H9 (cell line): ENCODE measurements around the gene PYROXD2. TPM values are rescaled to one million over a fixed set of nuclear protein-coding genes. Genes with fewer than 3 reads are reported as not detected.

Experiments used
- DNase-seq: peaks from one replicate; pipeline ENCODE4 v3.0.0-alpha.2; 2017
- H2AFZ ChIP-seq: one replicate; pipeline ENCODE4 v1.6.1; 2013; ENCODE audit warnings: mild to moderate bottlenecking, low read length, control low read depth, moderate library complexity
- H2AK5ac ChIP-seq: 2 replicates; pipeline ENCODE4 v1.6.1; 2013; ENCODE audit warnings: low read length, control low read depth, mixed read lengths; ENCODE audit not compliant: insufficient read length
- H2BK120ac ChIP-seq: one replicate; pipeline ENCODE4 v1.6.1; 2013; ENCODE audit warnings: low read depth, mild to moderate bottlenecking, low read length, control low read depth, inconsistent platforms; ENCODE audit not compliant: poor library complexity, severe bottlenecking
- H2BK12ac ChIP-seq: 2 replicates; pipeline ENCODE4 v1.6.1; 2013; ENCODE audit warnings: low read length, control low read depth, mixed read lengths, low read depth; ENCODE audit not compliant: insufficient read length
- H2BK15ac ChIP-seq: 2 replicates; pipeline ENCODE4 v1.6.1; 2013; ENCODE audit warnings: low read depth, low read length, control low read depth
- H2BK20ac ChIP-seq: one replicate; pipeline ENCODE4 v1.6.1; 2013; ENCODE audit warnings: low read depth, mild to moderate bottlenecking, low read length, control low read depth, inconsistent platforms; ENCODE audit not compliant: poor library complexity, severe bottlenecking
- H2BK5ac ChIP-seq: 2 replicates; pipeline ENCODE4 v1.6.1; 2013; ENCODE audit warnings: low read length, control low read depth, mixed read lengths; ENCODE audit not compliant: insufficient read length
- H3K14ac ChIP-seq: 2 replicates; pipeline ENCODE4 v1.6.1; 2013; ENCODE audit warnings: low read length, control low read depth; ENCODE audit not compliant: insufficient read depth
- H3K18ac ChIP-seq: 2 replicates; pipeline ENCODE4 v1.6.1; 2013; ENCODE audit warnings: low read depth, mild to moderate bottlenecking, mixed read lengths, low read length, control low read depth; ENCODE audit not compliant: insufficient read length
- H3K23ac ChIP-seq: 2 replicates; pipeline ENCODE4 v1.6.1; 2013; ENCODE audit warnings: low read length, control low read depth, mixed read lengths, low read depth; ENCODE audit not compliant: insufficient read length
- H3K23me2 ChIP-seq: 2 replicates; pipeline ENCODE4 v1.6.1; 2013; ENCODE audit warnings: low read depth, mild to moderate bottlenecking, mixed read lengths, low read length, control low read depth; ENCODE audit not compliant: insufficient read length, poor library complexity, severe bottlenecking
- H3K27ac ChIP-seq: 2 replicates; pipeline ENCODE4 v1.5.1; 2013; ENCODE audit warnings: low read length, control low read depth, mixed read lengths, low read depth; ENCODE audit not compliant: insufficient read length
- H3K27me3 ChIP-seq: 2 replicates; pipeline ENCODE4 v1.6.1; 2013; ENCODE audit warnings: low read length, control low read depth, inconsistent platforms; ENCODE audit not compliant: insufficient read depth
- H3K4ac ChIP-seq: 2 replicates; pipeline ENCODE4 v1.6.1; 2013; ENCODE audit warnings: low read depth, mild to moderate bottlenecking, control low read depth, inconsistent platforms, low read length, moderate library complexity
- H3K4me1 ChIP-seq: 2 replicates; pipeline ENCODE4 v1.6.1; 2013; ENCODE audit warnings: low read length, control low read depth, inconsistent platforms; ENCODE audit not compliant: insufficient read depth
- H3K4me2 ChIP-seq: 2 replicates; pipeline ENCODE4 v1.6.1; 2013; ENCODE audit warnings: low read length, control low read depth, mixed read lengths; ENCODE audit not compliant: insufficient read length, insufficient read depth
- H3K56ac ChIP-seq: 2 replicates; pipeline ENCODE4 v1.6.1; 2013; ENCODE audit warnings: low read depth, mild to moderate bottlenecking, mixed read lengths, low read length, control low read depth; ENCODE audit not compliant: insufficient read length
- H3K79me1 ChIP-seq: 2 replicates; pipeline ENCODE4 v1.6.1; 2013; ENCODE audit warnings: low read depth, mild to moderate bottlenecking, moderate library complexity, low read length, control low read depth, inconsistent platforms; ENCODE audit not compliant: insufficient read depth, poor library complexity, severe bottlenecking
- H3K79me2 ChIP-seq: 2 replicates; pipeline ENCODE4 v1.6.1; 2013; ENCODE audit warnings: low read length, control low read depth, inconsistent platforms; ENCODE audit not compliant: insufficient read depth
- H3K9ac ChIP-seq: 2 replicates; pipeline ENCODE4 v1.6.1; 2013; ENCODE audit warnings: low read length, control low read depth, mixed read lengths; ENCODE audit not compliant: insufficient read length; ENCODE audit errors: extremely low read depth
- H3K9me3 ChIP-seq: one replicate; pipeline ENCODE4 v1.6.1; 2013; ENCODE audit warnings: low read depth, low read length, inconsistent platforms; ENCODE audit not compliant: control insufficient read depth
- H3T11ph ChIP-seq: one replicate; pipeline ENCODE4 v1.6.1; 2013; ENCODE audit warnings: mild to moderate bottlenecking, low read length, control low read depth, inconsistent platforms
- H4K20me1 ChIP-seq: one replicate; pipeline ENCODE4 v1.6.1; 2013; ENCODE audit not compliant: control insufficient read depth, insufficient read length, insufficient read depth
- H4K5ac ChIP-seq: 2 replicates; pipeline ENCODE4 v1.6.1; 2013; ENCODE audit warnings: low read depth, mild to moderate bottlenecking, mixed read lengths, low read length, control low read depth; ENCODE audit not compliant: insufficient read length
- H4K8ac ChIP-seq: replicated peaks from 2 replicates; pipeline ENCODE4 v1.6.1; 2013; ENCODE audit warnings: low read length, control low read depth, mixed read lengths, low read depth; ENCODE audit not compliant: insufficient read length
- H4K91ac ChIP-seq: 2 replicates; pipeline ENCODE4 v1.6.1; 2013; ENCODE audit warnings: low read depth, mild to moderate bottlenecking, moderate library complexity, mixed read lengths, low read length, control low read depth; ENCODE audit not compliant: insufficient read length
- H3K27ac Mint-ChIP-seq, 3 experiments: 2 replicates in 2 of 3; 3 replicates in 1 of 3; pipeline ENCODE4 v1.8.0; 2020 to 2021; ENCODE audit warnings: mixed read lengths in 3 of 3, mild to moderate bottlenecking in 1 of 3, moderate library complexity in 1 of 3
- H3K27me3 Mint-ChIP-seq: 2 replicates; pipeline ENCODE4 v1.8.0; 2021; ENCODE audit warnings: low read depth, mild to moderate bottlenecking, moderate library complexity, mixed read lengths
- H3K36me3 Mint-ChIP-seq, 3 experiments: 2 replicates in 2 of 3; 3 replicates in 1 of 3; pipeline ENCODE4 v1.8.0; 2020 to 2021; ENCODE audit warnings: low read depth in 3 of 3, mixed read lengths in 3 of 3; ENCODE audit not compliant: insufficient read depth in 1 of 3
- H3K4me1 Mint-ChIP-seq, 2 experiments: 2 replicates each; pipeline ENCODE4 v1.8.0; 2020; ENCODE audit warnings: mixed read lengths in 2 of 2
- H3K4me3 Mint-ChIP-seq, 2 experiments: 2 replicates in 1 of 2; 3 replicates in 1 of 2; pipeline ENCODE4 v1.8.0; 2020 to 2021; ENCODE audit warnings: mild to moderate bottlenecking in 2 of 2, mixed read lengths in 2 of 2, moderate library complexity in 1 of 2
- H3K9me3 Mint-ChIP-seq, 2 experiments: 2 replicates in 1 of 2; 3 replicates in 1 of 2; pipeline ENCODE4 v1.8.0; 2020; ENCODE audit warnings: mild to moderate bottlenecking in 2 of 2, mixed read lengths in 2 of 2, moderate library complexity in 1 of 2
- WGBS: extraction: QIAGEN DNeasy Blood & Tissue Kit; methylation state at CpG from one replicate; pipeline ENCODE4 v1.1.7; 2013; ENCODE audit warnings: missing lambda C conversion rate, low lambda C conversion rate, mixed read lengths; ENCODE audit not compliant: insufficient read length; ENCODE audit errors: extremely low coverage; 5-methylcytosine and 5-hydroxymethylcytosine counted together
- total RNA-seq: library from RNA; stranded (reverse); gene quantifications from 2 replicates; pipeline ENCODE4 v1.2.1, GENCODE V29; 2021
- TF ChIP-seq, protein P1 (sequence below): fragments of 200-600 bp; sonication (generic); conservative IDR thresholded peaks from 3 replicates; pipeline ENCODE4 v1.8.0; 2021; ENCODE audit warnings: antibody characterized with exemption, mild to moderate bottlenecking

Gene PYROXD2
- total RNA-seq, 1 experiment from 2014 or later = 5.3 TPM

DNA sequence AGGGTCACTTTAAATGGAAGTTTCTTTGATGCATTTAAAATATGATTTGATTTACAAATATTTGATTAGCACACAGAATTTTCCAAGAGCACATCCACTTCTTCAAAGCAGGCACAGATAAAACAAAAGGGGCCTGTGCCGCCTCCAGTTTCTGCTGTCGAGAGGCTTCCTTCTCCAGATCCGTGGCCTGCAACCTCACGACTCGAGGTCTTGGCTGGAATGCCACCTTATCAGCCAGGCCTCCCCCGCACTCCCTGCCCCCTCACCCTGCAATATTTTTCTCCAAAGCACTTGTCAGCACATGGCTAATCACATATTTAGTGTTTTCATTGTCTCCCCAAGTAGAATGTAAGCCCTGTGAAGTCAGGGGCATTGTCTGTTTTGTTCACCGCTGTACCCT lies 12.5 kb downstream of the PYROXD2 start:
- Histone ChIP-seq H3K56ac (no peak overlapping the region), H2BK5ac (no peak overlapping the region), H4K5ac (no peak overlapping the region), H2BK20ac (no peak overlapping the region), H3K4me1 (no peaks in the 10 kb centered on the region; the same call in 1 of the 2 replicates), H3T11ph (no peak overlapping the region), H4K8ac (no peak overlapping the region), H4K20me1 (no peaks in the 10 kb centered on the region), H3K9ac (no peak overlapping the region), H3K23me2 (no peaks in the 10 kb centered on the region), H4K91ac (no peak overlapping the region), H3K27me3 (no peaks in the 10 kb centered on the region), H3K23ac (no peak overlapping the region), H2AK5ac (no peak overlapping the region), H3K14ac (no peak overlapping the region), H3K79me2 (no peaks in the 10 kb centered on the region), H3K4ac (no peak overlapping the region), H2BK120ac (no peak overlapping the region), H3K9me3 (no peaks in the 10 kb centered on the region), H2AFZ (no peak overlapping the region), H3K4me2 (no peak overlapping the region), H3K27ac (no peak overlapping the region), H2BK15ac (no peak overlapping the region), H3K18ac (no peak overlapping the region), H3K79me1 (no peaks in the 10 kb centered on the region), H2BK12ac (no peak overlapping the region)
- no peak overlapping the region; a peak in 1 of 7 replicates for H3K27ac Mint-ChIP-seq
- WGBS = no CpG with 5 or more reads among the region's 7 CpGs
- H3K4me3 Mint-ChIP-seq = no peak overlapping the region
- H3K9me3 Mint-ChIP-seq = no peaks in the 10 kb centered on the region
- TF ChIP-seq, protein P1, sequence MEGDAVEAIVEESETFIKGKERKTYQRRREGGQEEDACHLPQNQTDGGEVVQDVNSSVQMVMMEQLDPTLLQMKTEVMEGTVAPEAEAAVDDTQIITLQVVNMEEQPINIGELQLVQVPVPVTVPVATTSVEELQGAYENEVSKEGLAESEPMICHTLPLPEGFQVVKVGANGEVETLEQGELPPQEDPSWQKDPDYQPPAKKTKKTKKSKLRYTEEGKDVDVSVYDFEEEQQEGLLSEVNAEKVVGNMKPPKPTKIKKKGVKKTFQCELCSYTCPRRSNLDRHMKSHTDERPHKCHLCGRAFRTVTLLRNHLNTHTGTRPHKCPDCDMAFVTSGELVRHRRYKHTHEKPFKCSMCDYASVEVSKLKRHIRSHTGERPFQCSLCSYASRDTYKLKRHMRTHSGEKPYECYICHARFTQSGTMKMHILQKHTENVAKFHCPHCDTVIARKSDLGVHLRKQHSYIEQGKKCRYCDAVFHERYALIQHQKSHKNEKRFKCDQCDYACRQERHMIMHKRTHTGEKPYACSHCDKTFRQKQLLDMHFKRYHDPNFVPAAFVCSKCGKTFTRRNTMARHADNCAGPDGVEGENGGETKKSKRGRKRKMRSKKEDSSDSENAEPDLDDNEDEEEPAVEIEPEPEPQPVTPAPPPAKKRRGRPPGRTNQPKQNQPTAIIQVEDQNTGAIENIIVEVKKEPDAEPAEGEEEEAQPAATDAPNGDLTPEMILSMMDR = no peak
- no peak for DNase-seq
- no peaks in the 10 kb centered on the region for H3K27me3 Mint-ChIP-seq
- no peaks in the 10 kb centered on the region; a peak in 2 of 7 replicates for H3K36me3 Mint-ChIP-seq
- peaks cover 5 to 8% of the 10 kb centered on the region in 2 experiments for H3K4me1 Mint-ChIP-seq
